Raji (cell line): ENCODE measurements around the gene ANKRD29.

ENCODE experiments used
- POLR2A ChIP-seq: IDR thresholded peaks from 2 replicates; pipeline ENCODE4 v1.6.1; 2011; ENCODE audit warnings: low read depth, low read length, control low read depth; ENCODE audit not compliant: insufficient read depth

ANKRD29 gene

DNA sequence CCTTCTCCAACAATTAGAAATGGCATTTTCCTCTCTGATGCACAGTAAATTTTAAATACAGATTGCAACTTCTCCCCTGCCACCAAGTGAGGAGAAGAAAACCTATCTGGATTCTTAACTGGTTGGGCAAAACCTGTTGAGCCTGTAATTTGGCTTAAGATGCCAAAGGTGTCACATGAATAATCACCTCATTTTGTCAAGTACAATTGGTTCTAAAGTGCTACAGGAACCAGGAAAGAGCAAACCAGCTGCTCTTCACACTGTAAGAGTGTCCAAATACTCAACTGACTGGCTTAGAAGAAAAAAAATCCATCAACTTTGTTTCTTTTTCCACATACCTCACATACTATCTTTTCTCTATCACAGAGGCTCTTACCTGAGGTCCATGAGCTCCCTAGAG lies 111.8 kb downstream of the ANKRD29 start:
- TF ChIP-seq POLR2A: no peak
